Measurements from ENCODE around the gene SLC38A7.

DNA sequence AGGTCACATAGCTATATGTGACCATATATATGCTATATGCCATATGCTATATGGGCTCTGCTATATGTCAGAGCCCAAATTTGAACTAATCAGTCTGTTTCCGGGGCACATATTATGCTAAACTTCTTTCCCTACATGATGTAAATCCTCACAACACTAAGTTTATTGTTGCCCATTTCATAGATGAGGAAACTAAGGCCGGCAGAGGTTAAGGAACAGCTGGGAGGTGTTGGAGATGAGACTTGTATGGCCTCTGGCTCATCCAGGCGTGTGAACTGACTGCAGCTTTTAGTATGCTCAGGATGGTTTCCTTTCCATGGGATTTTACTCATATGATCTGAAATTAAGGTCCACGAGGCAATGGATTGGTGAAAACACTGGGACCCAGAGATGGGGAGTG is 37.5 kb downstream of the SLC38A7 start:
- no peak for TF ChIP-seq POLR2AphosphoS5 (IDR thresholded peaks at IDR 0.05; ENCODE audit: low read depth, low read length)
- TF ChIP-seq CTCF (IDR thresholded peaks at IDR 0.05): no peak
- TF ChIP-seq SIN3A (IDR thresholded peaks at IDR 0.05; ENCODE audit: borderline replicate concordance, insufficient read depth, low read depth, low read length): no peak
- TF ChIP-seq TCF7L2 (IDR thresholded peaks at IDR 0.05; ENCODE audit: low read depth, low read length): no peak
- no peak for TF ChIP-seq REST (IDR thresholded peaks at IDR 0.05; ENCODE audit: insufficient read depth in 1 of 2, low read depth in 2 of 2, low read length in 1 of 2)

Measured in Panc1 (cell line).